Upper lobe of left lung (tissue), 4 donors: ENCODE data around the gene FMN2.

Experiments used
- POLR2A ChIP-seq, 4 donors: fragments of 450-650 bp; IDR thresholded peaks; one replicate each; pipeline ENCODE4 v1.5.1; 2016 to 2017; ENCODE audit warnings: antibody characterized with exemption in 4 of 4, mild to moderate bottlenecking in 2 of 4
- TF ChIP-seq, protein P1 (sequence below), 6 experiments: fragments of 450-650 bp in 4 of 6; fragments of 200-600 bp in 2 of 6; sonication (generic) in 2 of 6; IDR thresholded peaks; one replicate each; pipeline ENCODE4 v1.5.1; 2016 to 2019; ENCODE audit warnings: antibody characterized with exemption in 6 of 6

DNA sequence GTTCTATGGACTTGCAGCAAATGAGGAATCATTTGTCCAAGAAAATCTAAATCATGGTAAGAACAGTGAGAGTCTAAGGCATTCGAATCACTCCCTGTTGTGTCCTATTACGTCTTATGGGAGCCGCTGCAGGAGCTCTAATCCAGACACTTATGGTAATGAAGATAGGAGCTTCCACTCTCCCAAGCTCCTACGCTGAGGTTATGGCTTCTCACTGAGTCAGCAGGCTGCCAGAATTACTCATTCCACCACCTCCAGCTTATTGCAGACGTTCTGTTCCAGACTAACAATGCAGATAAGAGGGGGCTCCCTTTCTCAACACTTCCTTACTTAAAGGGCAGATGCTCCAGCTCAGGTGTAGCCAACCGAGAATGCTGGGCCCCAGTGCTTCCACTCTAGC, 307.7 kb downstream of the FMN2 start:
- TF ChIP-seq, protein P1, sequence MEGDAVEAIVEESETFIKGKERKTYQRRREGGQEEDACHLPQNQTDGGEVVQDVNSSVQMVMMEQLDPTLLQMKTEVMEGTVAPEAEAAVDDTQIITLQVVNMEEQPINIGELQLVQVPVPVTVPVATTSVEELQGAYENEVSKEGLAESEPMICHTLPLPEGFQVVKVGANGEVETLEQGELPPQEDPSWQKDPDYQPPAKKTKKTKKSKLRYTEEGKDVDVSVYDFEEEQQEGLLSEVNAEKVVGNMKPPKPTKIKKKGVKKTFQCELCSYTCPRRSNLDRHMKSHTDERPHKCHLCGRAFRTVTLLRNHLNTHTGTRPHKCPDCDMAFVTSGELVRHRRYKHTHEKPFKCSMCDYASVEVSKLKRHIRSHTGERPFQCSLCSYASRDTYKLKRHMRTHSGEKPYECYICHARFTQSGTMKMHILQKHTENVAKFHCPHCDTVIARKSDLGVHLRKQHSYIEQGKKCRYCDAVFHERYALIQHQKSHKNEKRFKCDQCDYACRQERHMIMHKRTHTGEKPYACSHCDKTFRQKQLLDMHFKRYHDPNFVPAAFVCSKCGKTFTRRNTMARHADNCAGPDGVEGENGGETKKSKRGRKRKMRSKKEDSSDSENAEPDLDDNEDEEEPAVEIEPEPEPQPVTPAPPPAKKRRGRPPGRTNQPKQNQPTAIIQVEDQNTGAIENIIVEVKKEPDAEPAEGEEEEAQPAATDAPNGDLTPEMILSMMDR (IDR thresholded peaks at IDR 0.05) = no peak
- TF ChIP-seq POLR2A (IDR thresholded peaks at IDR 0.05) = no peak
